ENCODE measurements around the gene UBE2G2. TPM values are rescaled to one million over a fixed set of nuclear protein-coding genes. Genes with fewer than 3 reads are reported as not detected.

UBE2G2 gene, protein sequence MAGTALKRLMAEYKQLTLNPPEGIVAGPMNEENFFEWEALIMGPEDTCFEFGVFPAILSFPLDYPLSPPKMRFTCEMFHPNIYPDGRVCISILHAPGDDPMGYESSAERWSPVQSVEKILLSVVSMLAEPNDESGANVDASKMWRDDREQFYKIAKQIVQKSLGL
- total RNA-seq, result 67.4 and 70.0 TPM in 2 replicates

DNA sequence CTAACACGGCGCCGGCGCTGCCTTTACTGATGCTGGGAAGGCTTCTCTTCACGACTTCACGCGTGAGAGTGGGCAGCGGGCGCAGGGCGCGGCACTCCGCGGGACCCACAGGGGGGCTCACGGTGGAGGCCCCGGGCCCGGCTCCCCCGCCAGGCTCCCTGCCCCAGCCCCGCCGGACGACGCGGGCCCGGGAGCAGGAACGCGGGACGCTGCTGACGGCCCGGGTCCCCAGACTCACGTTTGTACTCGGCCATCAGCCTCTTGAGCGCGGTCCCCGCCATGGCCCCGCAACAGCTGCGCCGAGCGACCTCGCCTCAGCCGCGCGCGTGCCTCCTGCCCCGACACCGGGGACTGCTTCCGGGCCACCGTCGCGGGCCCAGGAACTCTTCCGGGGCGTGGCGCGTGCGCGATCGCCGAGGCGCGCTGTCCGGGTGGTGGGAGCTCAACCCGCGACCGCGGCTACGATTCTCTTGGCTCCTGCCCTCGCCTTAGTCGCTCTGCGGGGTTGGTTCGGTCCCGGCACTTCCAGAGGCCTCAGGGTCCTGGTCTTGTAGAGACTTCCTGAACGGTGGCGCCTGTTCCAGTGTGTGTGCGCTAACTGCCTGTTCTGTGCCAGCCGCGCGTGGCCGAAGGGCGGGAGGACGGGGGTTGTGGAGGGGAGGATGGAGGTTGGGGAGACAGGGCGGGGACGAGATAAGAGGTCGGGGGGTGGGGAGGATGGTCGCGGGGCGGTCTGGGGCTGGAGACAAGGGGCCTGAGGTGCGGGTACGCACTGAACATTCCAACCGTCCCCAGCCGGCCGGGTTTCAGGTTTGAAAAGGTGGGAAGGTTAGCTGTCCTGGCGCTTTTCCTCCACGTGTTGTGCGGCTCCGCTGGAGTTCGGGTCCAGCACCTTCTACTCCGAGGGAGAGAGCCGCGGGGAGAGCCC lies at the start of gene UBE2G2:
Gene UBE2G2 (minus strand): TSS at position 353 of the 928 bp plus-strand sequence. CDS start 72 bp downstream, at position 281.
- Histone ChIP-seq H3K36me3 (ENCODE audit: control insufficient read depth, insufficient read depth, low read length) (peaks cover 9% of the 10 kb centered on the region), H3K27me3 (ENCODE audit: control insufficient read depth, insufficient read depth, low read length) (no peaks in the 10 kb centered on the region), H3K4me3 (ENCODE audit: low read depth, low read length) (peak within 1 kb of the TSS; percentile 87)
- TF ChIP-seq, protein P1, sequence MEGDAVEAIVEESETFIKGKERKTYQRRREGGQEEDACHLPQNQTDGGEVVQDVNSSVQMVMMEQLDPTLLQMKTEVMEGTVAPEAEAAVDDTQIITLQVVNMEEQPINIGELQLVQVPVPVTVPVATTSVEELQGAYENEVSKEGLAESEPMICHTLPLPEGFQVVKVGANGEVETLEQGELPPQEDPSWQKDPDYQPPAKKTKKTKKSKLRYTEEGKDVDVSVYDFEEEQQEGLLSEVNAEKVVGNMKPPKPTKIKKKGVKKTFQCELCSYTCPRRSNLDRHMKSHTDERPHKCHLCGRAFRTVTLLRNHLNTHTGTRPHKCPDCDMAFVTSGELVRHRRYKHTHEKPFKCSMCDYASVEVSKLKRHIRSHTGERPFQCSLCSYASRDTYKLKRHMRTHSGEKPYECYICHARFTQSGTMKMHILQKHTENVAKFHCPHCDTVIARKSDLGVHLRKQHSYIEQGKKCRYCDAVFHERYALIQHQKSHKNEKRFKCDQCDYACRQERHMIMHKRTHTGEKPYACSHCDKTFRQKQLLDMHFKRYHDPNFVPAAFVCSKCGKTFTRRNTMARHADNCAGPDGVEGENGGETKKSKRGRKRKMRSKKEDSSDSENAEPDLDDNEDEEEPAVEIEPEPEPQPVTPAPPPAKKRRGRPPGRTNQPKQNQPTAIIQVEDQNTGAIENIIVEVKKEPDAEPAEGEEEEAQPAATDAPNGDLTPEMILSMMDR (IDR thresholded peaks at IDR 0.05; ENCODE audit: insufficient read depth, low read length, severe bottlenecking), result no peak
- FAIRE-seq, result no peak
- peak; percentile 41 for DNase-seq (ENCODE audit: low read depth)

DNA sequence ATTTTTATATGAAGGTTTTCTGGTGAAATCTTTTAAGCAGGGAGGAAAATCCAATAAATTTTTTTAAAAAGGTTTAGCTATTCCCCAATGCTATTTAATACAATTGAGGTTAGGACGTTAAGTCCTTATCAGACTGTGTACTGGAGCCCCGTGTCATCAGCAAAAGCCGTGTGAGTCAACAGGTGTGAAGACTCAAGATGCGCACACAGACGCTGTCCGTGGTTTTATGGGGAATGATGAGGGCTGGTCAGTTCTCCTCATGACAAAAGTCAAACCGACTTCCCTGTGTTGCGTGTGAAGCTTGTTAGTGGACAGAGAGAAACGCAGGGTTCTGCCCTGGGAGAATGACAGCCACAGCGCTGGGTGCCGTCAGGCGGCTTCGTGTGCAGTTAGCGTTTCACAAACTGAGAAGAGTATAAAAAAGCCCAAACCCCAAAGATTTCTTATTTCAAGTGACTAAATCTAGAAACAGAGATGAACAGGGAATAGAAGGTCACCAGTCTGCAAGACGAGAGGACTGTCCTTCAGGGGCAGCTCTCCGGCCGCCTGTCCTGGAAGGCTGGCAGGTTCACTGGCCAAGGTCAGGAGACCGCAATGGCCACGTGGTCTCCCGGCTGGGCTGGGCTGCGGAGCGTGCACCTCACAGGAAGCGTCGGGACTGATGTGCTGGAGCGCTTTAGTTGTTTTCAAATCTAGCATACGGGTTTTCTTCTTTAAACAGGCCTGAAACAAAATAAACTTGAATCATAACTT lies 49.5 kb upstream of the UBE2G2 start:
- H3K36me3 ChIP-seq (ENCODE audit: control insufficient read depth, insufficient read depth, low read length), result peaks cover 36% of the 10 kb centered on the region
- FAIRE-seq (no peak), DNase-seq (ENCODE audit: low read depth) (no peak)
- no peak overlapping the region for H3K4me3 ChIP-seq (ENCODE audit: low read depth, low read length)
- TF ChIP-seq, protein P1 (IDR thresholded peaks at IDR 0.05; ENCODE audit: insufficient read depth, low read length, severe bottlenecking), result no peak
- H3K27me3 ChIP-seq (ENCODE audit: control insufficient read depth, insufficient read depth, low read length), result no peaks in the 10 kb centered on the region

DNA sequence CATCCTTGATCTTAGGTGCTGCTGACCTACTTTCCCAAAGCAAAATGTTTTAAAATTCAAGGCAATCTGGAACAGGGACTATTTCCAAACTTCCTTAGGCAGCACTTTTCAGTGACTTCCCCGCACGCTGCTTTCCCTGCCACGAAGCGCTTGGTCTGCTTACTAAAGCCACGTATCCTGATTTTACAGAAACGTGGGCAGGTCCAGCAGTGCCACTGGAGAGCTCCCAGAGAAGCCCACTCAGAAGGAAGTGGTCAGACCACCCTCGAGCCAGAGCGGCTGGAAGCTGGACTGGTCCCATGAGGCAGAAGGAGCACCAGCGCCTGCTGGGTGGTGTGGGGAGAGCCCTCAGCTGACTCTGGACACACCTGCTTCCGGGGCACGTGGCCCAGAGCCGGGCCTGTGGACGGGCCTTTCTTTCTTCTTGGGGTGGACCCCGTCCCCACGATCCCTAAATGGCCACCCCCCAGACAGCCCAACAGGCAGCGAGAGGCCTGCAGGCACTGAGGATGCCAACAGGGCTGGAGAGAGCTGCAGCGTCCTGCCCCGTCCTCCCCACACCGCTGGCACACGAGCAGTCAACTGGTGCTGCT lies 48.7 kb upstream of the UBE2G2 start:
- no peak for FAIRE-seq
- Histone ChIP-seq H3K36me3 (ENCODE audit: control insufficient read depth, insufficient read depth, low read length) (peaks cover 32% of the 10 kb centered on the region), H3K27me3 (ENCODE audit: control insufficient read depth, insufficient read depth, low read length) (no peaks in the 10 kb centered on the region), H3K4me3 (ENCODE audit: low read depth, low read length) (no peak overlapping the region)
- TF ChIP-seq, protein P1 (IDR thresholded peaks at IDR 0.05; ENCODE audit: insufficient read depth, low read length, severe bottlenecking), result no peak
- no peak for DNase-seq (ENCODE audit: low read depth)

DNA sequence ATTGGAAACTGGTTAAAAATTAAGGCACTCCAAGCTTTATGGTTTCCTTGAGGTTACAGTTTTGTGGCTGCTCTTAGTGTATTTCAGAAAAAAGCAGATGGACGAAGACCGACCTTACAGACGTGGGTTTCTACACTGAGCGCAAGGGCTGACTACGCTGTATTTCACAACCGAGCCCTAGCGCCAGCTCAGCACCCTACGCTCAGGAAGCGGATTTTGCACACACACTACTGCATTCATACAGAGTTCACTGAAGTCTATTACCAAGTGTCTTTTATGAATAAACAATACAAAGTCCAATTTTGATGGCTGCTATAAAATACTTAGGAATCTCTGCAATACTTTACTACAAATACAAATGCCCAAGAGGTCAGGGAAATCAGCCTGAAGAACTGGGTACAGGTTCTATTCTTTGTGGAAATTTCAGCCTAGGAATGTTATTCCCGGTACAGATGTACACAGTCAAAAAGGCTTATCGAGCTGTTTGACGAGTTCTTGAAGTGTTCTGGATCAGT lies 48.1 kb upstream of the UBE2G2 start:
- no peaks in the 10 kb centered on the region for H3K27me3 ChIP-seq (ENCODE audit: control insufficient read depth, insufficient read depth, low read length)
- H3K4me3 ChIP-seq (ENCODE audit: low read depth, low read length), result no peak overlapping the region
- FAIRE-seq, result no peak
- no peak for DNase-seq (ENCODE audit: low read depth)
- peaks cover 28% of the 10 kb centered on the region for H3K36me3 ChIP-seq (ENCODE audit: control insufficient read depth, insufficient read depth, low read length)
- TF ChIP-seq, protein P1 (IDR thresholded peaks at IDR 0.05; ENCODE audit: insufficient read depth, low read length, severe bottlenecking), result no peak

DNA sequence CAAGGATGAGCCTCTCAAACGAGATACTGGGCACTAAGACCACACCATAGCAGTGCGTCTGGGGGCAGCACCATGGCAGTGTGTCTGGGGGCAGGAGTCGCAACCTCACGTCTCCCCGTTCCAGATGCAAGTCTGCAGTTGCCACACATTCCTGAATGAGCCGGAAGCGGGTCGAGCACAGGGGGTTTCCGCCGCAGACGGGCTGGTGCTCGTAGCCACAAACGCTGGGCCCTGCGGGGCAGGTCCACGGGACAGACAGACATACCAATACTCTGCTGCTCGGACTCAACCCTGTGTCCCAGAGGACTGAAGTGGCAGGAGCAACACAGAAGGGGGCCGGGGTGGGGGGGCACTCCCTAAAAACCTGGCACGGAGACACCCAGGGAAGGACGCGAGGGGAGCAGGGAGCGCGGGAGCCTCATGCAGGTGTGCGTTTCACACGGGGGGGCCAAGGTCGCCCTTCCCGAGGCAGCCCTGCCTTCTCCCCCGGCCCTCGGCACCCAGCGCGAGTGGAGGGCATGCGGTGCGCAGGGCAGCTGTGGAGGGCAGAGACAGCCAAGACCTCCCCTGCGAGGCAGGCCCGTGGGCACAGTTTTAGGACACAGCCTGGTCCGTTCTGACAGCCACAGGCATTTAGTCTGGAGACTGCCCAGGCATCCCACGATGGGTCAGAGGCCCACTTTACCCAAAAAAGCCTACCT lies 47.4 kb upstream of the UBE2G2 start:
- TF ChIP-seq, protein P1 (IDR thresholded peaks at IDR 0.05; ENCODE audit: insufficient read depth, low read length, severe bottlenecking), result no peak
- Histone ChIP-seq H3K36me3 (ENCODE audit: control insufficient read depth, insufficient read depth, low read length) (peaks cover 24% of the 10 kb centered on the region), H3K27me3 (ENCODE audit: control insufficient read depth, insufficient read depth, low read length) (no peaks in the 10 kb centered on the region), H3K4me3 (ENCODE audit: low read depth, low read length) (no peak overlapping the region)
- no peak for FAIRE-seq
- DNase-seq (ENCODE audit: low read depth), result no peak

Data from bronchial epithelial cell (primary cell).